Right ventricle myocardium superior (tissue), 1 donor: Measurements from ENCODE around the gene MUC20. TPM values are rescaled to one million over a fixed set of nuclear protein-coding genes. Genes with fewer than 3 reads are reported as not detected.
"Not testable (repeated sequence)": the region's sequence is repeated elsewhere in the genome, so short reads cannot be mapped to it uniquely, and the experiment has no call there.

ENCODE experiments used
- ATAC-seq: fragments of 200-7000 bp; cut with Tn5 transposase; one replicate; pipeline ENCODE4 v1.9.1; 2020; ENCODE audit warnings: mild to moderate bottlenecking; ENCODE audit not compliant: poor library complexity
- DNase-seq: peaks from one replicate; pipeline ENCODE4 v3.0.0-alpha.2; 2020
- intact Hi-C: fragments of 100-400 bp; cut with DNase I; formaldehyde crosslinking; loops from one replicate; pipeline ENCODE4 v1.11.2; 2022
- long read RNA-seq: library from polyadenylated mRNA; unstranded; transcript quantifications from one replicate; pipeline ENCODE4 v2.0.0, GENCODE V29; 2021
- total RNA-seq: library from RNA; stranded (reverse); fragmentation: NEBNext Ultra II Directional; extraction: Animal tissue kit (Norgen Biotek cat#: 25700); gene quantifications from one replicate; pipeline ENCODE4 v1.2.1, GENCODE V29; 2021
- donor health status: DM: no; HTN: yes; CAD: no; lungs with severe emphysema.

MUC20 gene
- 5.4 TPM for total RNA-seq
- long read RNA-seq, partial matches to known transcripts: 0 of 4 reads
- long read RNA-seq, other reads (novel, unspliced or antisense): 3 of 4 reads

DNA sequence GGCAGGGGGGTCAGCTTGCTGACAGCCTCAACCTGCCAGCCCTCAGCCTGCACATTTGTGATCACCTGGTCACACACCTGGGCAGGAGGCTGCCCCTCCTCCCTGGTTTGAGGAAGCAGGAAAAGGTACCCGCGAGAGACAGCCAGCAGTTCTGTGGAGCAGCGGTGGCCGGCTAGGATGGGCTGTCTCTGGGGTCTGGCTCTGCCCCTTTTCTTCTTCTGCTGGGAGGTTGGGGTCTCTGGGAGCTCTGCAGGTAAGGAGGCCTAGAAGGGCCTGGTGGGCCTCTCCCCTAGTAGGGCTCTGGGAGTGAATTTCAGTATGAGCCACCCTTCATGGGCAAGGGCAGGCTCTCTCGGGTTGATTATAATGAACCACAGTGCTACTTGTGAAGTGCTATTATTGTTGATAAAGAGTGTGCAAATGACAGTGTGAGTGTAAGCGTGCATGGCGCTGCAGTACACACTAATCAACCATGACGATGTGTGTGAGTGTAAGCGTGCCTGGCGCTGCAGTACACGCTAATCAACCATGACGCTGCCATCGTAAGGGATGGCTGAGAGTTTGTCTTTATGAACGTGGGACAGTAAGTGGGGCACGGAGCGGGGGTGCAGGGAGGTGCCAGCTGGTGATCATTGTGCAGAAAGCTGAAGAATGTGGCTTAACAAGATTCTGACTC lies at the start of gene MUC20:
Gene MUC20 (plus strand): TSS at position 148 of the 676 bp plus-strand sequence. CDS start 30 bp downstream, at position 178.
- DNase-seq, intact Hi-C loops, ATAC-seq: not testable (repeated sequence)

GRCh38 chr3:195671283-195671682 lies 49.5 kb upstream of the MUC20 start:
- DNase-seq, intact Hi-C loops, ATAC-seq: not testable (repeated sequence)

DNA sequence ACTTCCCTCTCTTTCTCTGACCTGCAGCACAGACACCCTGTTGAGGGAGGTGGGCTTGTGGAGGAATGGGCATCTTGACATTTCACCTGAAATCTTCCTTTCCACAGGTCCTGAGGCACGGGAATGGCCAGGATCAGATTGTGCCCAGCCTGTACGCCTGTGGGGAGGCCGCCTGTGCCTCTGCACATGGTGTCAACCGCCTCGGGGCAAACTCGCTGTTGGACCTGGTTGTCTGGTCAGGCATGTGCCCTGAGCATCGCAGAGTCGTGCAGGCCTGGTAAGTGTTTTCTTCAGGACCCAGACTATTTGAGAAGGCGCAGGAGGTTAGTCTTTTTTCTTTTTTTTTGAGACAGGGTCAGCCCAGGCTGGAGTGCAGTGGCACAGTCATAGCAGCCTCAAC lies 47.1 kb upstream of the MUC20 start:
- ATAC-seq, DNase-seq, intact Hi-C loops: not testable (repeated sequence)

- intact Hi-C loops, ATAC-seq, DNase-seq: not testable (repeated sequence)
Measured at GRCh38 chr3:195678391-195679015, 42.3 kb upstream of the MUC20 start.

- ATAC-seq, intact Hi-C loops, DNase-seq: not testable (repeated sequence)
Measured at GRCh38 chr3:195680690-195681089, 40.1 kb upstream of the MUC20 start.

DNA sequence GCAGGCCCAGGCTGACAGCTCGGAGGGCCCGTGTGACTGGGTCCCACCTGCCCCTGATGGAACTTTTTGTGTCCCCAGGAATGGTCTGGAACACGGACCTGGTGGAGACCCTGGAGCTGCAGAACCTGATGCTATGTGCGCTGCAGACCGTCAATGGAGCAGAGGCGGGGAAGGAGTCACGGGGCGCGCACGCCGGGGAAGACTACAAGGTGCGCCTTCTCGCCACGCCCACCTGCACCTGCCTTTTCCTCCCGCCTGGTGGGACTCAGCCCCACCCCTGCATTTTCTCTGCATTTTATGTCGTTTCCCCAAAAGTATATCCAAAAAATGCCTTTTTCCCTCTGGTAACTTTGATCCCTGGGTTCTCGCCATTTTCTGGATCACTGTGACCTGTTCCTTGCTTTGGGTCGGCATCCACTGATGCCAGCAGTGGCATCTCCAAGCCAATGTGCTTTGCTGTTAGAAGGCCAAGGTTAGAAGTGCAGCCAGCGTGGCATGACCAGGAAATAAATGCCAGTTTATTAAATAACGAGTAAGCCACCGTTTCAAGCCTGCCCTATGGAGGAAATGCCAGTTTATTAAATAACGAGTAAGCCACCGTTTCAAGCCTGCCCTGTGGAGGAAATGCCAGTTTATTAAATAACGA lies 39.2 kb upstream of the MUC20 start:
- ATAC-seq, intact Hi-C loops: not testable (repeated sequence)

GRCh38 chr3:195682104-195682742 lies 38.6 kb upstream of the MUC20 start:
- ATAC-seq, intact Hi-C loops, DNase-seq: not testable (repeated sequence)

More for the DNA sequence above, 39.2 kb upstream of the MUC20 start:
- DNase-seq: not testable (repeated sequence)

DNA sequence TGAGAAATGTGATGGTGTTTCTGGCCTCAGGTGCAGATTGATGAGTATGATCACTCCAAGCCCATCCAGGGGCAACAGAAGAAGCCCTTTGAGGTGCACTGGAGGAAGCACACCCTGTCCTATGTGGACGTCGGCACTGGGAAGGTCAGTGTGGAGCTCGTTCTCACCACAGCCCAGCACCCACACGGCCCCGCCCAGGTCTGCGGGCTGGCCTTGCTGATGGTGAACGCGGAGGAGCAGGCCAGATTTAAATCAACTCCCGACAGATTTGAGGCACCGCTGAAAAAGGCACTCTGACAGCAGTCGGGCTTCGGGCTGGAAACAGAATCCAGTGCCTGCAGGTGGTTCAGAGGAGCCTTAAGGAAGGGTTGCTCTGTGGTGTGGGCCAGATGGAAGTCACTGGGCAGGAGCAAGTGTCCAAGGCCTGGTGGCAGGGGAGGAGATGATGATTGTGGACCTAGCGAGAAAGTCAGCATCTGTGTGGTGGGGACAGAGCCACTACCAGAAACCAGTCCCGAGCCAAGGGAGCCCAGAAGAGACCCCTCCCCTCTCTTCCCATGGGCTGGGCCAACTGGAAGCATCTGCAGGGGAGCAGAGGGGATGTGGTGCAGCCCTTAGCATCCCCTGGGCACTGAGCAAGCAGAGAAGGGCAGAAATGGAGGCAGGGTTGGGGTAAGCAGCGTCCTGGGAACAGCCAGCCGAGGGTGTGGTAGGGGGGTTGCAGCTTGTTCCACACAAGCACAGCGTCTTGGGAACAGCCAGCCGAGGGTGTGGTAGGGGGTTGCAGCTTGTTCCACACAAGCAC lies 36.9 kb upstream of the MUC20 start:
- ATAC-seq, intact Hi-C loops, DNase-seq: not testable (repeated sequence)

DNA sequence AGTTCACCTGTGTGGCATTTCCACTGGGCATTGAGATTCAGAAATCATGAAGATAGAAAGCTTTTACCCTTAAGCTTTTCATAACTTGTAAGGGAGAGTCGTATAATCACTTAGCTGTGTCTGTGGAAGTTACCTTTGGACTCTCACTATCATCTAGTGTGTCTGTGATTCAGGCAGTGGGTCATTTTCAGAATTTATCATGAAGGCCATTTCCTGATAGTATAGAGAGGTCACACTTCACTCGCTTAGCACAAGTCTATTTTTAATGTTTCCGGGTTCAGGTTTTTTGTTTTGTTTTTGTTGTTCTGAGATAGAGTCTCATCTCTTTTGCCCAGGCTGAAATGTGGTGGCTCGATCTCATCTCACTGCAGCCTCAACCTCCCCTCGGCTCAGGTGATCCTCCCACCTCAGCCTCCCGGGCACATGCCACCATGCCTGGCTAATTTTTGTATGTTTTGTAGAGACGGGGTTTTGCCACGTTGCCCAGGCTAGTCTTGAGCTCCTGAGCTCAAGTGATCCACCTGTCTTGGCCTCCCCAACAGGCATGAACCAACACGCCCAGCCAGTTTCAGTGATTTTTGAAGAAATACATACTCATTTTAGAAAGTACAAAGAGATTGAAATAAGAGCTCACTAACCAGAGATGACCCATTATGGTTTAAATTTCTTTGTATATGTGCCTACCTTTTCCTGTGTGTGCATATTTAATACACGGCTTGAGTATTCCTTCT lies 36.1 kb upstream of the MUC20 start:
- ATAC-seq, DNase-seq, intact Hi-C loops: not testable (repeated sequence)

- ATAC-seq, intact Hi-C loops, DNase-seq: not testable (repeated sequence)
Measured at GRCh38 chr3:195686537-195687208, 34.1 kb upstream of the MUC20 start.

GRCh38 chr3:195687209-195687760 lies 33.5 kb upstream of the MUC20 start:
- intact Hi-C loops, DNase-seq: not testable (repeated sequence)
- peak; percentile 29 for ATAC-seq

- DNase-seq, intact Hi-C loops: not testable (repeated sequence)
- ATAC-seq: peak; percentile 73
Measured at GRCh38 chr3:195688471-195689183, 32.2 kb upstream of the MUC20 start.

- intact Hi-C loops, DNase-seq: not testable (repeated sequence)
Measured at GRCh38 chr3:195689184-195690070, 31.4 kb upstream of the MUC20 start.

GRCh38 chr3:195690951-195691350 lies 29.8 kb upstream of the MUC20 start:
- intact Hi-C loops: no loop called here
- DNase-seq: no peak

More at GRCh38 chr3:195689184-195690070, 31.4 kb upstream of the MUC20 start:
- peak; percentile 31 for ATAC-seq

More at GRCh38 chr3:195690951-195691350, 29.8 kb upstream of the MUC20 start:
- no peak for ATAC-seq
